NCI-H1417 treated with DMSO at 0.1 percent for 48 hours (cell line): ENCODE results near the gene PGGT1B.
A peak's percentile ranks its signal among the peaks of the same experiment; 100 is the strongest.

Experiments
- DNase-seq: peaks from one replicate; lab custom pipeline; 2025; lab: John Stamatoyannopoulos, UW

Gene PGGT1B

DNA sequence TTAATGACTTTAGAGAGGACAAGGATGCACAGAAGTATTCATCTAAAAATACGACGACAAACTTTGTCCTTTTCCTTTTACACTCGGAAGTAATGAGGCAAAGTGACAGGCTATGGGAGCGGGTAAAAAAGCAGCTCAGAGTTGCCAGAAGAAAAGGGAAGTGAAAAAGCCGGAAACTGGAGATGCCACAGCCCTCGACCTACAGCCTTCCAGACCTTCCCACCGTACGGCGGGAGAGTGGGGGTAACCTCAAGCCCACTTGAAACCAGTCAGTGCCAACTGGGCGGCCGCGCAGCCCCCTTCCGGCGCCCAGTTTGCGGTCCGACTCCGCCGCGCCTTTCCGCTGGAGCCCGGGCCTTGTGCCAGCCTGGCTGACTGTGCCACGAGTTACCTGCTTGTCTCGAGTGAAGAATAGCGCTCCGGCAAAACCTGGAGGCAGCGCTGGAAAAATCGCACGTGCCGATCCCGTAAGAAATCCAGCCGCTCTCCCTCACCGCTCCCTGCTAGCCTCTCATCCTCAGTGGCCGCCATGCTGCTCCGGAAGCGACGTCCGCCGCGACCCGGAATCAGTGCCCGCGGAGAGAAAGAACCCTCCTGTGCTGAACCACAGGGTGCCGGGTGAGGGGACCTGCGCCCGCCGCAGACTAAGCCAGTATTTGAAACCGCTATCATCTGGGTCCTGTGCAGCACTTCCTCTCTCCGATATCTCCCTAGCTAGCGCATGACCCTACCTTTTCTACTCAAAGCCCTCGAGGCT lies at the start of gene PGGT1B:
Gene PGGT1B, minus strand, starts transcription at position 557 of the 757 bp plus-strand sequence. Its CDS starts 26 bp downstream, at position 531.
- peak; percentile 13 for DNase-seq

DNA sequence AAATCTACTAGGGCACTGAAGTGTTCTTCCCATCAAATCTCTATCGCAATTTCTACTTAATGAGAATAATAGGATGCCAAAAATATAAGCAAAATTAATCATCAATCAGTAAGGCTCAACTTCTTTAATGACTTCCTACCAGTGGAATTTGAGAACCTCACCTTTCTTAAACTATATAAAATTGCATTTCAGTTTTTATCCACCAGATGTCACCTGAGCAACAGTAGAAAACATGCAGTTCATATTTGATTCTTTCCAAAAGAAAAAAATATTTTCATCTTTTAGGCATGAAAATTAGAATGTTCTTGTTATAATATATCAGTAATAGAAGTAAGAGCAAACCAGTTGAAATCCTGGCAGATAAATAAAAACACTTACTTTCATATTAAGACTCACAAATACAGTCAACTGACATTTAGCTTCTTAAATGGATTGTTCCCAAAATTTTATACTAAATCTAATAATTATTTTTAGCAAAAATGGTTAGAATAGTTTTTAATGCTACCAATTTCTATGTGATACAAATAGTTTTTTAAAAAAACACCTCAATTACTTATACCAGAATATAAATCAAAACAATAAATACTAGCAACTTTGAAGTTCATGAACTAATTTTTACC lies 47.2 kb upstream of the PGGT1B start:
- peak; percentile 24 for DNase-seq

DNA sequence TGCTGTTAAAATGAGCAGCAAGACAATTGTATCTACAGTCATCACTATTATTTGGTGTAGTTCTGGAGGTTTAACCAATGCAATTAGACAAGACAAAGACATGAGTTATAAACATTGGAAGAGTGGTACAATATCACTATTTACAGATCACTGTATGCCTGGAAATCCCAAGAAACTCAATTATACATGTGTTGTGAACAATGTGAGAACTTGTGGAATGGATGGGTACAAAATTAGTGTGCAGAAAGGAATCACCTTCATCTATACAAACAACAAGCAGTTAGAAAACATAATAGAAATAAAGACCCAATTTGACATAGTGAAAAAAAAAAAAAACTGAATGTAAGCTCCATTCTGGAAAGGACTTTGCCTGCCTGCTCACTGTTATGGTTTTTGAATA lies 46.1 kb upstream of the PGGT1B start:
- DNase-seq = no peak

DNA sequence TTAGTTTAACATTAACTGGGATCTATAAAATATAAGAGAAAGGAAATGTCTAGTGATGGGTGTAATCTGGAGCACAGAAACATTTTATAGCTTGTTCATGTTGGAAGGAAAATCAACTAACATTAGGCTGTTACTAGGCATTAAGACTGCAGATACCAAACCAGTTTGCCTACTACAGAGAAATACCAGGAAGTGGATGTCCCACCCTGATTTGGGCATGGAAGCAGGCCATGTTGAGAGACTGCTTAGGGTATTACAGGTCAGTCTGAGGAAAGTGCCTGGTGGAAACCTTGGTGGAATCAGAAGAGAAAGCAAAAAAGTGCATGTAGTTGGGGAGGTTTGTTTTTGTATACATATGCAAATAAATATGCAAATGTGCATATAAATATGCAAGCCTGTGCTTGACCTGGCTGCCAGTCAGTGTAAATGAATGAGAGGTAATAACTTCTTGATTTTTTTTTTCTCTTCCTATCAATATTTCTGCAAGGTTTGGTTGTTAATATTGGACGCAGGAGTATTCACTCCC lies 43.4 kb upstream of the PGGT1B start:
- DNase-seq = no peak

DNA sequence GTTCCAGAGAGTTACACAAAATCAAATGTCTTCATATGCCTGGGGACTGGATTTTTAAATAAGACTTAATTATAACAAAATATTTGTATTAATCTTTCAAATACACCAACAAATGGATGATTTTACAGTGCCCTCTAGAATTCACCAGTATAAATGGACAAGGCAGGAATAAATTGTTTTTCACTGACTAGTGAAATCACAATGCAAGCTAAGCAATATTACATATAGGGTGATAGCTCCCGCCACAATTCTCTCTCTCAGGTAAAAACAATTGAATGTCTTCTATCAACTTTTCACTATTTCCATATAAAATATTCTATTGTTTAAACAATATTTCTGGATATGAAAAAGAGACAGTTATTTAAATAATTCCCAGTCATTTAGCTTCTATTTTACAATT lies 41.8 kb upstream of the PGGT1B start:
- no peak for DNase-seq

DNA sequence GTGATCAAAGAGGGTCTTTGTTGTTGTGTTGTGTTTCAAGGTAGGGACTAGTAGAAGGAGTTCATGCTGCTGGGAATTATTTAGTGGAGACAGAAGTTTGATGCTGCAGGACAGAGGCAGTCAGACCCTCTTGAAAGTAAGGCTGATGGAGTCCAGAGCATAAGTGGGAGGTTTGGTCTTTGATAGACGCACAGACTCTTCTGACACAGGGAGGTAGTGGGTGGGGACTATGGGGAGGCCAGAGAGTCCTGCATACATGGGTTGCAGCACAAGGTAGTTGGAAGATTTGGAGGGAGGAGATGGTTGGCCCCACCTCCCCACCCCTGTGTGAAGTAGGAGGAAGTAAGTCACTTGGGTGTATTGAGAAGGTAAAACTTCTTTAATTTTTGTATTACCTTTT lies 36.1 kb upstream of the PGGT1B start:
- no peak for DNase-seq

DNA sequence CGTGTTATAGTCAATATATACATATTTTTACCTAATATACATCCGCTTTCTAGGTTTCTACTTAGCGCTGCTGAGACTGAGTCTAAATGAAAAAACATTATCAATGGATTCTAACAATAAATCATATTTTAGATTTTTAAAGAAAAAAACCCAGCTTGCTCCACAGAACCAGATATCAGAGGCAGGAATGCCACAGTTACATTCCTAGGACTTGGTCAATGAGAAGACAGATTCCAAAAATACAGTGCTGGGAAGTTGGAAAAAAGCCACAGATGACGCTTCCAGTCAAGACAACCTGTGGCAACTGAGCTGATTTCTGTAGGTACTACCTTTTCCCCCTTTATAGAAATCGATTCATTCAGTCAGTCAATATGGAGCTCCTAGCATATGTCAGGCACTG lies 34.4 kb upstream of the PGGT1B start:
- no peak for DNase-seq

DNA sequence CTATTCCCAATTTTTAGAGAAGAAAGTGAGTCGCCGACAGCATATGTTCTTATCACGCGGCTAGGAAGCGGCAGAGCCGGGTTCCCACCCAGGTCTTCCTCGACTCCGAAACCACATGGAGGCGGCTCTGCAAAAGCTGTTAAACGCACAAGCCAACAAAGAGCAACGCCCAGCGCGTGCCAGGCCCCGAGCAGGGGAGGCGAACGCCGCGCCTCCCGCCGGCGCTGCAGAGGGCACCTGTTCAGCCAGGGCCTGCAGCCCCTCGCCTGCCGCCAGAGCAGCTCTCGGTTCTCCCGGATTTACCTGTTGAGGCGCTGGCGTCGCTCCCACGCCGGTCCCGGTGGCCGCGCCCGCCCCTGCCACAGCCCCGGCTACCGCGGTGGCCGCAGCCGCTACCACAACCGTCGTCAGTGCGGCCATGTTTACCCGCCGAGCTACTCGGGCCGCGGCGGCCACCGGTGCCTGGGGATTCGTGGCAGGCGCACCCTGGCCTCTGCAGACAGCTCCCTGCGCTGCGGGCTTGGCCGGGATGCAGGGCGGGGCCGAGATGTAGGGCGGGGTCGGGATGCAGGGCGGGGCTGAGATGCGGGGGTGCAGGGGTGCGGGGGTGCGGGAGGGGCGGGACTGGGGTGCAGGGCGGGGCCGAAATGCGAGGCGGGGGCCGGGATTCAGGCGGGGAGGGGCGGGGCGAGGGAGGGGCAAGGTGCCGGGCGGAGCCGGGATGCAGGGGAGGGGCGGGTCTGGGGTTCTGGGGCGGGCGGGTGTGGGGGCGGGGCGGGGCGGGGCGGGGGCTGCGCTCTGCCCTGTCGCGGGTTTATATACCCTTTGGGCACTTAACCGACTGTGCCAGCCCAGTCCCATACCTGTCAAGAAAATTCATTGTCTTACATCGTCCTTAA lies 33.7 kb upstream of the PGGT1B start, which contains the start of gene CCDC112:
Gene CCDC112, minus strand, starts transcription at position 531 of the 899 bp plus-strand sequence. Its CDS starts 111 bp downstream, at position 420.
- no peak for DNase-seq

DNA sequence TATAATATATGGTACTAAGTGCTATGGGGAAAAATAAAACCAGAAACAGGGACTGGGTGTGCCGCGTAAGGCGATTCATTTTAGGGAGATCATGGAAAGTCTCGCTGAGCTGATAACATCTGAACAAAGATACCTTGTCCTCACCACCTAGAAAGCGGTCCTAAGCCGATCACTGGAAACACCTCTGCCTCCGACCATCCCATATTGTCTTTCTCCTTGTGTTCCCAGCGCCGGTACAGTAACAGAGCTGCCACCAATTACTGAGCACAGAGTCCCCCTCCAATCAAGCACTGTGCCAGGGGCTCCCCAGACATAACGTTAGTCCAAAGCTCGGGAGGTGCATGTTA lies 33.1 kb upstream of the PGGT1B start:
- no peak for DNase-seq

DNA sequence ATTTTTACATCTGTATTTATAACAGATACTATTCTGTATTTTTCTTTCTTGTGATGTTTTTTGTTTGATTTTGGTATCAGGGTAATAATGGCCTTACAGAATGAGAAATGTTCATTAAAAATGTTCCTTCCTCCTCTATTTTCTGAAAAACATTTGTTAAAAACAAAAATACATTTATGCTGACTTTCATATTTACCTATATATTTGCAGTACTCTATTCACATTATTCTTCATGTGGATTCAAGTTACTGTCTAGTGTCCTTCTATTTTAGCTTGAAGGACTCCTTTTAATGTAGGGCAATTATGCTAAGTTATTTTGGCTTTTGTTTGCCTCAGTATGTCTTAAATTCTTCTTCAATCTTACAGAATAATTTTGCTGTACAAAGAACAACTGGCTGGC lies 28.7 kb upstream of the PGGT1B start:
- no peak for DNase-seq

DNA sequence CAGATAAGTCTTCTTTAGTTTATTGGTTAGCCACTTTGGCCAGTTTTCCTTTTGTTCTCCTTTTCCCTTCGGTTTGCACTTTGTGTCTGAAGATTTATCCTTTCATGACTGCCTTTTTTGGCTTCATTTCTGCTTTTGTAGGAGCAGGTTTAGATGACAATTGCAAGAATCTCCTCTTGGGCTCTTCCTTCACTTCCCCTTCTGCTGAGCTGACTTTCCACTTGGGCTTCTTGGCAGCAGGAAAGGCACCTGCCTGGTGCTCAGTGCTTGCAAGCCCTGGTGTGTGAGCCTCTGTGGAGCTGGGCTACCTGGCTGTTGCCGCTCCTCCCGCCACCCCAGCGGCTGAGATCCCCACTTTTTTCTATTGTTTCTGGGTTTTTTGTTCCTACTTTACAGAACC lies 26.4 kb upstream of the PGGT1B start:
- DNase-seq = no peak

DNA sequence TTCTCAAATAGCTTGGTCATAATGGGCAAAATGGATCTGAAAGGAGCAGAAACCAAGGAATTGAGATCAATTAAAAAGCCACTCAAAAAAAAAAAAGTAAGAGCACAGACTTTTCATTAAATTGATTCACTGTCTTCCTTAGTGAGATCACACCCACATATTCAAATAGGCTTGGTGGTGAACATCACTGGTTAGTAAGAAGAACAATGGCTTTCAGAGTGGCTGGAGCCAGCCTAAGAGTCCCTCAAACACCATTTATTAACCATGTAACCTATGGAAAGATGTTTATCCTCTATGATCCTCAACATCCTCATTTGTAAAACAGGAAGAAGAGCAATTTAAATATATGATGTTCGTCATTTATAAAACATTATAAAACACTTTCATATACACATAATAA lies 21.3 kb upstream of the PGGT1B start:
- no peak for DNase-seq

DNA sequence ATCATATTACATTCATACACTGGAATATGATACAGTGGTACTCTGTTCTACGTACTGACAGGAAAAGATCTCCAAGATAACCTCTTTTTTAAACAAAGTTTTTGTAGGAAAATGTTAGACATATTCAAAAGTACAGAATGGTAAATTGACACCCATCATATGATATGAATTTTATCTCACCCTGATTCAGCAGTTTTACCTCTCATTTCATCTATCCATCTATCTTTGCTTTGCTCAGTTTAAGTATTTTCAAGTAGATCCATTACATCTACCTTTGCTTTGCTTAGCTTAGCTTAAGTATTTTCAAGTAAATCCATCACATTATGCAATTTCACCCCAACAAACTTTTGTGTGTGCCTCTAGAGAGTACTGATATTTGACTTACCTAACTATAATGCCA lies 19.5 kb upstream of the PGGT1B start:
- DNase-seq = no peak

DNA sequence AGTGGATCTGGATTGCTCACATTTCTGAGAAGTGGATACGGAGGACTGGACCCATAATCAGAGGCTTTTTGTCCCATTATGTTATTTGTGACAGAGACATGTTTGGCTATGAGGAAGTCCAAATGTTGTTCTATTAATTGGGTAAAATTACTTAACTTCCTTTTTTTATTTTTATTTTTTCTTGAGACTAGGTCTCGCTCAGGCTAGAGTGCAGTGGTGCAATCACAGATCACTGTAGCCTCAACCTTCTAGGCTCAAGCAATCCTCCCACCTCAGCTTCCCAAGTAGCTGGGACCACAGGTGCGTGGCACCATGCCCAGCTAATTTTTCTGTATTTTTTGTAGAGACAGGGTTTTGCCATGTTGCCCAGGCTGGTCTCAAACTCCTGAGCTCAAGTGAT lies 11.9 kb upstream of the PGGT1B start:
- DNase-seq = no peak

DNA sequence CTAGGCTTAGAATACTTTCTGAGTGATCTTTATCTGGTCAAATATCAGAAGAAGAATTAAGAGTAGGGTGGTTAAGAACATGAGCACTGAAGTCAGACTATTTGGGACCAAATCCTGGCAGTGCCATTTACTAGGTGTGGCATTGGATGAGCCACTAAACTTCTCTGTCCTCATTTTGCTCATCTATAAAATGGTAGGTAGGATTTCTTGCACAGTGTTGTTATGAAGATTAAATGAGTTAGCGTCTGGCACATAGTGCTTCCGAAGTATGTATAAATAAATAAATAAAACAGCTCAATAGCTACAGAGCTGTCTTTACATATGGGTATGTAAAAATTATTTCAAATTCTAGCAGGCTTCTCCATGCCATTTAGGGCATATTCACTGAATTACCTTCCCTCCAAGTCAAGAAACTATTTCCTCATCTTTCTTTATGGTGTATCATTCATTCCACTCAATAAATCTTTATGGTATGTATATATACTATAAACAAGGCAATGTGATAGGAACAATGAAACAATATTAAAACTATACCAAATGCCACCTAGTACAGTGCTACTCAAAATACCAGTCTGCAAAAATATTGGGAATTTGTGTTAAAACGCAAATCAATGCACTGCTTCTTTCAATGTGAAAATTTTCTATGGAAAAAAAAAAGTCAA lies 9.8 kb upstream of the PGGT1B start:
- DNase-seq = no peak

DNA sequence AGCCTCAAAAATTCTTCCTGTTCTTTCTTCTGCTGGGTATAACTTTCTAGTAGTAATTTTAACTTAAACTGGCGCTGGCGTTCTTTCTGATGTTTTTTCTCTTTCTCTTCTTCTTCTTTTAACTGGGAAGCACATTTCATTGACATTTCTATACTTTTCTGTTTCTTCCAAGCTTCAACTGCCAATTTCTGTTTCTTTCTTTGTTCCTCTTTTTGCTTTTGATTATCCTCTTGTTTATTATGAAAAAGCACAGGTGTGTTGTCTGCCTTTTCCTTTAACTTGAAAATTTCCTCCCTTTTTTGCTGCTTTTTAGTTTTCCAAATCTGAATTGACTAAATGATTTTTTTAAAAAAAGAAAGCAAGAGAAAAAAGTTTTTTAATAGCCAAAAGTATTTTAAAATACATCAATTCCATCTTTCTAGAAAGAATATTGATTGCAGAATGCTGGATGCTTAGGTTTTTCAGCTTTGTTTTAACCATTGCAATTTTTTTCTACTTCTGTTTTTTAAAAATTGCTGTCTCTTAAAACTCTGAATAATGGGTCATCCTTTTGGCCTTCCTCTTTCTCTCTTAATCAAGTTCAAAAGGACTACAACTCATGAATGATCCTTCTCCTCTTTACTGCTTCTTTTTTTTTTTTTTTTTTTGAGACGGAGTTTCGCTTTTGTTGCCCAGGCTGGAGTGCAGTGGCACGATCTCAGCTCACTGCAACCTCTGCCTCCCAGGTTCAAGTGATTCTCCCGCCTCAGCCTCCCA lies 8.8 kb upstream of the PGGT1B start:
- no peak for DNase-seq

DNA sequence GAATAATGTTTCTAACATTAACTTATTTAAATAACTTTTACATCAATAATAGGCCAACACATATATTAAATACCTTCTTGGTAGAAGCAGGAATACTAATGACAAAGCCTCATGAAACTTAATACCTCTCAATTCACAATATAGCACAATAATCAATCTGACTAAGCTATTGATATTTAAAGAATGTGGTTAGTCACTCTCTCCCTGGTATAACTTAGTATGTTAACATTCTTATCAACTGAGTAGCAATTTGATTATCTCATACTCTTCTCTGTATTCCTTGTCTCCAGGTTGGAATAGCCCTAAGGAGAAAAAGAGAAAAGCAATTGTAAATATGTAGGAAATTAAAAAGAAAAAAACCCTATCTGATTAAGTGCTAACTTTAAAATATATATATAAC lies 4.9 kb upstream of the PGGT1B start:
- DNase-seq = no peak

DNA sequence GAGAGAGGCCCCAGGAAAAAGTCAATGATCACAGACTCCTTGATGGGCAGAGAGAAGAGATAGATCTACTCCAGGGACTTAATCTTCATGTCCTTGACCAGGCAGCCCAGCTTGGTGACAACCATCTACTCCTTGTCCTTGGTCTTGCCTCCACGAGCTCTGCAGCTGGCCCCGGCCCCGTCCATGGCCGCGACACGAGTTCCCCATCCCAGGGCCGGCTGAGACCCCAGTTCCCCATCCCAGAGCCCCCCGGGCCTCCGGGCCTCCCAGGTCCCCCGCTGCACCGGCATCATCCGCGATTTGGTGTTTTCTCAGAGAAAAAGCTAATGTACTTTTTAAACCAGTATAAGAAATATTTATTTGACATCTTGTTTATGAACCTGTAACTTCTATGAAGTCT lies 2.5 kb upstream of the PGGT1B start:
- DNase-seq = no peak

DNA sequence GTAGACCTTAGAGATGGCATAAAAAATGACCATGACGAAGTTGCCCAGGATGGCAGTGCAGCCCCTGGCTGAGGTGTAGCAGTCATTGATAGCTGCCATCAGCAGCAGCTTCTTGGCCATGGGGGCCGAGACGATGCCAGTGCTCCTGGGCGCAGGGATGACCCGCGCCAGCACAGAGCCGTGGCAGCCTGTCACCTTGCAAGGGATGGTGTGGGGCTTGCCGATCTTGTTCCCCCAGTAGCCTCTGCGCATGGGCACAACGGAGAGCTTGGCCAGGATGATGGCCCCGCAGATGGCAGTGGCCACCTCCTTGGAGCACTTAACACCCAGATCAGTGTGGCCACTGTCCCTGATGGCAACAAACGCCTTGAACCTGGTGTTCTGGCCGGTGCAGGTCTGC lies 2.1 kb upstream of the PGGT1B start:
- DNase-seq = no peak

DNA sequence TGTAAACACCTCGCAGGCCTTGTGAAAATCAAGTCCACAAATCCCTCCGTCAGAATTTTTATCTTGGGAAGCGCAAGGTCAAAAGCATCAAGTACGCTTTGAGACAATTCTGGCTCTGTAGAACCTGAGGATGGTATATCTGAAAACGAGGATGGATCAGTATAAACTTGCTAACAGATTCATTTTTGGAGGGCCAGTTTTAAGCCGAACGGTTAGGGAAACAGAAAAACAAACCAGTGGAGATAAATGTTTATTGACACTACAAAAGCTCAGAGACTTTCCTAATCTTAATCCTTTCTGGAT lies 352 bp upstream of the PGGT1B start:
- DNase-seq = no peak

DNA sequence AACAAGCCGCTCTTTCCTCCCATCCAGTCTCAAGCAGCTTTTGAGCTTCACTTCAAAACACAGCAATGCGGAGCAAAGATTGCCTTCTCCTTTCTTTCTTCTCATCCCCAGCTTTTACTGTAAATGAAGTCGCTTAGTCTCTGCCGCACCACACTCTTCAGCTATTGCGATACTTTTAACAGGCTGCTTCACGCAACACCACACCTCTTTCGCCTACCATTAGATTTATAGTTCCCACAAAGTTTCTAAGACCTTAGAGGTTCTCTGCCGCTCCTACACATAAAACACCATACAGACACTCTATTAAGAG lies 711 bp downstream of the PGGT1B start:
- no peak for DNase-seq

DNA sequence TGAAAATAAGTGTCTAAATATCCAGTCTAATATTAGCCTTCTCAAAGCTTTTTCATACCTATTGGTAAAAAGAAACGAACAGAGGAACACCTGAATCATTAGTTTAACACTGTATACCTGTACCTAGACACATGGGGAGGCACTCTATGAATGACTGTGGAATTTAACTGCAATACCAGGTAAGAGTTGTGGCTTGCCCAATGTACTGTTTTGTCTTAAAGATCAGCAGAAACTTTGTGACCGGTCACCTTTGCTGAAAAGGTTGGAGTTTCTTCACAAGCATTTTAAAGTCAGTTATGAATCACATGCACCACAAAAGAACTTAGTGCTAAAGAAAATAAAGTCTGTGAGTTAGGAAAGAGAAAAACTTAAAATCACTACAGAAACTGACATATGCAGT lies 2.4 kb downstream of the PGGT1B start:
- DNase-seq = no peak
